SW480 (cell line): ENCODE data around the gene DRC1.

Experiments
- DNase-seq: peaks from one replicate; pipeline ENCODE4 v3.0.0-alpha.2; 2016; ENCODE audit warnings: low spot score

The DRC1 gene

GRCh38 chr2:26477911-26478253 lies 76.2 kb downstream of the DRC1 start, which contains the start of gene OTOF:
OTOF (minus strand) TSS chr2:26478124.
- DNase-seq = no peak

DNA sequence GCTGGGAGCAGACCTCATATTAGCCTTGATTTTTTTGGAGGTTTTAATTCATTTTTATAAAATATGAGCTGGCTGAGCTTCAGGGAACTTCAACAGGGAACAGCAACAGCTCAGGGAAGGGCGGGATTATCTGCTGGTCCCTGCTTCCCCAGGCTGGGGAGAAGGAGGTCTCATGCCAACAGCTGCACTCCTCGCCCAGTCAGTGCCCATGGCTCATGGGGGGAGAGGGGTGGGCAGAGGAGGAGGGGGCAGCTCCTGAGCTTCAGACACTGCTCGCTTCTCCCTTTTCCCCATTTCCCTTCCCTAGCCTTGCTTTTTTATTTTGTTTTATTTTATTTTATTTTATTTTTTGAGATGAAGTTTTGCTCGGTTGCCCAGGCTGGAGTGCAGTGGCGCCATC lies 76.6 kb downstream of the DRC1 start:
- DNase-seq = no peak

- no peak for DNase-seq
Measured at GRCh38 chr2:26479131-26479788, 77.5 kb downstream of the DRC1 start.

DNA sequence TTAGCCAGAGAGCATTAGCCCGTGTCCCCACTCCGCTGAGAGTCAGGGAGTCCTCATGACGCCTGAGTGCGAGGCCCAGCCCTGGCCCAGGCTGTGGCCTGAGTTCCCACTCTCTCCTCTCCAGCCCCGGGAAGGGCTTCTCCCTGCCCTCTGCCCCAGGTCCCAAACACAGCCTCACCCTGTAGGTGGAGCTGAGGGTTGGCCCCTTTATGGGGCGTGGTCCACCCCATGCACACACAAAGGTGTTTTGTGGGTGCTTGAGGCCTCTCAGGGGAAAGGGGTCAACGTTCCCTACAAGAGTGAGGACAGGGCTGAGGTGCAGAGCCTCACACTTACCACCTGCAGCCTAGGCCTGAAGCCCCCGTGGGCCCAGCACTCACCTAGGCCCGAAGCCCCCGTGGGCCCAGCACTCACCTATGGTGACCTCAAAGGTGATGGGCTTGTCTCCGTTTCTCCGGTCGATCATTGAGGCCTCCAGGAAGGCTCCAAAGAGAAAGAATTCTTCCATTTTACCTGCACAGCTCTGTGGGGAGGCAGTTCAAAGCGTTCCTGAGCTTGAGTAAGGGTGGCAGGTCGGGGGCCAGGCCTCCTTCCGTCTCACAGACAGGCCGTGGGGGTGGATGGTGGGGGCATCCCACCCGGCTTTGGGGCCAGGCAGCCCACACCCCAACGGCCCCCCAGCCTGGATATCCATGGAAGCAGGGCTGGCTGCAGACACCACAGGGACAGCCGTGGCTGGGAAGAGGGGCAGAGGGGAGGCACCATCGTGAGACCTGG lies 78.3 kb downstream of the DRC1 start:
- no peak for DNase-seq

- DNase-seq = no peak
Measured at GRCh38 chr2:26480566-26481423, 79.1 kb downstream of the DRC1 start.

DNA sequence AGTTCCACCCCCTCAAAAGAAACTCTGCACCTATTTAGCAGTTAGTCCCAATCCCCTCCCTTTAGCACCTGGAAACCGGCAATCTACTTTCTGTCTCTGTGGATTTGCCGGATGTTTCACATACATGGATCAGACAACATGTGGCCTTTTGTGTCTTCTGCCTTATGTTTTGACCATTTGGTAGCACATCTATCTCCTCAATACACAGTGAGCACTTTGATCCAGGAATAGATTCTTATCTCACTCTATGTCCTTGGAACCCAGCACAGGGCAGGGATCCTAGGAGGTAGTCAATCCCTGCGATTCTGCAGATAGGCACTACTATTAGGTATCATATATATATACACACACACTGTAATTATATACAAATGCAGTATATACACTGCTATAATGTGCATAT lies 80.0 kb downstream of the DRC1 start:
- DNase-seq = no peak

- no peak for DNase-seq
Measured at GRCh38 chr2:26482211-26483026, 80.7 kb downstream of the DRC1 start.

GRCh38 chr2:26483027-26483326 lies 81.3 kb downstream of the DRC1 start:
- no peak for DNase-seq

- no peak for DNase-seq
Measured at GRCh38 chr2:26483516-26483915, 81.8 kb downstream of the DRC1 start.

GRCh38 chr2:26483957-26484565 lies 82.3 kb downstream of the DRC1 start:
- no peak for DNase-seq

- no peak for DNase-seq
Measured at GRCh38 chr2:26484579-26484978, 82.9 kb downstream of the DRC1 start.

- no peak for DNase-seq
Measured at GRCh38 chr2:26485099-26485498, 83.4 kb downstream of the DRC1 start.

- DNase-seq = no peak
Measured at GRCh38 chr2:26485725-26486418, 84.2 kb downstream of the DRC1 start.

- no peak for DNase-seq
Measured at GRCh38 chr2:26486789-26487188, 85.1 kb downstream of the DRC1 start.

DNA sequence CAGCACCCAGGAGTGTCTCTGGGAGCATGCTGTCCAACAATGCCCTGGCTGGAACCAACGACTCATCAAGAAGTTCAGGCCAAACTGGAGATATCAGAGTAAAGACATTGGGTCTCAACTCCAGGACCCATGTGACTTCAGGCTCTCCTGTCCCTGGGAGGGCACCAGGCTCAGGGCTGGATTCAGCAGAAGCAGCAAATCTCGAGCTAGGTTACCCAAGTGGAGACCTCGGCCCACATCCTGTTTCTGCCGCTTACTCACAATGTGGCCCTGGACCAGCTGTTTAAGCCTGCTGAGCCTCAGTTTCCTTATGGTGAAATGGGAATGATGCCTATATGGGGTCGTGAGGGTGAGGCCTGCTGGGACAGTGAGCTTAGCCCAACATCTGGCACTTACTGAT lies 85.5 kb downstream of the DRC1 start:
- no peak for DNase-seq

- no peak for DNase-seq
Measured at GRCh38 chr2:26488463-26489212, 86.9 kb downstream of the DRC1 start.

DNA sequence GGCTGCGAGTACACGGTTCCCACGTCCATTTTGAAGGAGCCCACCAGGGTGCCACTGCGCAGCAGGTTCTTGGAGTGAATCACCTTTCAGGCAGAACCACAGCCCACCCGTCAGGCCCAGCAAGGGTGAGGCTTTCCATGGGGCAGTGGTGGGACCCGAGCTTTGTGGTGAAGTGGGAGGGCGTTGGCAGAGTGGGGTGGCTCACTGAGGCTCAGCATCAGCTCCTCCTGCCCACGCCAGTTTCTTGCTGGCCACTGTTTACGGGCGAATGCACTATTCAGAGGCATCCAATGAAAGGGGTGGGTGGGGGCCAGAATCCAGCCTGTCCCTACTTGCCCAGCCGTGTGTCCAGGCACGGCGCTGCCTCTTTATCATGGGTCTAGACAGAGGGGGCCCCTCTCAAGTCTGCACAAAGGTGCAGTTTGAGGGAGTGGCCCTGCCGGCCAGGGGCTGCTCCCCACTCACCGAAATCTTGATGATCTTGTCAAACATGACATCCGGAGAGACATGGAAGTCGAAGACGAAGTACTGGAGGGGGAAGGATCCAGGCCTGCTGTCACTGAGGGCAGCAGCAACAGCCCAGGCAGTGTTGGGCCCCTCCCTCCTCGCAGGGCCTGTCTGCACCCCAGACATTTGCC lies 87.6 kb downstream of the DRC1 start:
- DNase-seq = no peak

DNA sequence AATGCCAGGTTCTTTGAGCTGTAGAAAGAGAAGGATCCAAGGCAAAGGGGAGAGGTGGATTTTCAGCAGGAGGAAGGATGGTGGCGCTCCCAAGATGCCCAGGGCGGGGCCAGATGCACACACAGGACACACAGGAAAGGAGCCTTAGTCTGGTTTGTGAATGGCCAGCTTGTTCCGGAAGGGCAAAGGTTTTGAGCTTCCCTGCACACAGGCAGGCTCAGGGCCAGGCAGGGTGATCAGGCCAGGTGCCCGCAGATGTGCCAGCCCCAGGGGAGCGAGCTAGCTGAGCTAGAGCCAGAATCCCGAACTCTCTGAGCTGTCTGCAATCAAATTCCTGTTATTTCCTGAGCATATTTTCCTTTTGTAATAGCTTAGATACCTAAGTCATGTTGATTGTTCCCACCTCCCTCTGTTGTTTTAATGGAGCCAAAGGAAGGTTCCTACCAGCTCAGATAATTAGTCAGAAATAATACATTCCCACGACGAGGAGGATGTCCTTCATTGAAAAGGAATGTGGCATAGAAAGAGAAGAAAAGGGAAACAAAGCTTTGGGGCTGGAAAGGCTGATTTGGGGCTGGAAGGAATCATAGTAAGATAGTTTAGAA lies 89.9 kb downstream of the DRC1 start:
- DNase-seq = no peak

DNA sequence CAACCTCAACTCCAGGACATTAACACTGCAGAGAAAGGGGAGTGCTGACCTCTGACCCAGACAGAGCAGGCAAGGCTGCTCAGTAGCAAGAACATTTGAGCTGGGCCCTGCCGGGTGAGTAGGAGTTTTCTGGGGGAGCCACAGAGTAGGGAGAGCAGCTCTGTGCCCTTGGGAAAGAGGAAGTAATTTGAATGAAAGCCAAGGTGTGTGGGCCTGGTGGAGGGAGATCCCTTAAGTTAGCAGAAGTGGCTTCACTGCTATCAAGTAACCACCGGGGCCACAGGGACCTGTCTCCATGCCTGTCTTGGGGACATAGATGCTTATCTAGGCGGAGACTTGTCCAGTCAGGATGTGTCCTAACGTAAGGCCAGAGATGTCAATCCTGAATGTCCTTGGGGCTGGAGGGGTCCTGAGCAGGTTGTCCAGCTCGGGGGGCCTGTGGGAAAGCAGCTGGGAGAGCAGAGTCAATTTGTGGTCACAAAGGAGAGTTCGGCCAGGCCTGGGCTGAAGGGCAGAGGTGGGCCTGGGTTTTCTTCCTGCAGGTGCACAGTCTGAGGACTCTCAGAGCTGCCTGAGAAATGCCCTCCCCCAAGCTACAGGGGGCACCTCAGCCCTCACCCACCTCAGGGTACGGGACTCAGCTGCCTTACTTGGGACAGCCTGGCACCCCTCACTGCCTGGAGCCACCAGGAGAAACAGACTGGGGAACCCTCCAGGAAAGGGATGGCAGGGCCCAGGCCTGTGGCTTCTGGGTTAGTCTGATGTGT lies 91.2 kb downstream of the DRC1 start:
- no peak for DNase-seq
